HG03432 (cell line): ENCODE data around the gene TNRC6A.
"Not testable (repeated sequence)": the region's sequence is repeated elsewhere in the genome, so short reads cannot be mapped to it uniquely, and the experiment has no call there.

ENCODE experiments used
- ATAC-seq: cut with Tn5 transposase; IDR thresholded peaks from one replicate; pipeline ENCODE4 v1.9.1; 2021; ENCODE audit warnings: mild to moderate bottlenecking, moderate library complexity; ENCODE audit not compliant: unreplicated experiment

TNRC6A gene

DNA sequence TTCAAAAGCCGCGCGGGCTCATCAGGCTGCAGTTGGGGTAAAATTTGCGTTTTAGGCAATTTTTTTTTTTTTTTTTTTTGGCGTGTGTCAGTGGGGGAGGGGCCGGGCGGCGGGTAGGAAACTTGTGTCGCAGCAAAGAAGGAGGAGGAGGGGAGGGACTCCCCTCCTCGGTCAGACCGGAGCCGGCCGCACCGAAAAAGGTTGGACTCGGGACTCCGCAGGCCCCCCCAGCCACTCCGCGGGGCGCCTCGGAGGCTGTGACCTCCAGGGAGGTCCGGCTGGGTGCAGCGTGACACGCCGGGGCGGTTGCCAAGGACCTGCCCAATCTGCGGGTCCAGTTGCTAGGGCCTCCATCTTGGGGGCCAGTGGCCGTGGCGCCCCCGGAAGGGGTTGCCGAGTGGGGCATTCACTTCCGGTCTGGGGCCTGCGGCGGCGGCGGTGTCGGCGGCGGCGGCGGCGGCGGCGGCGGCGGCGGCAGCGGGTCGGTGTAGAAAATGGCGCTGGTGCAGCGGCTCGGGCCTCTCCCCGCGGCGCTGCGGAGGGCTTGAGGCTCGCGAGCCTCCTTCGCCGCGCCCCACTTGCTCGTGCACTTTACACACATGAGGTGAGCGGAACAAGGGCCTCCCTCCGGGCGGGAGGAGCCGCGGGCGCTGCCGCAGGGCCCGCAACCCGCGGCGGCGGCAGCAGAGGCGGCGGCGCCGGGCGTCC is at the start of gene TNRC6A:
TNRC6A (plus strand) TSS at position 409 of the 708 bp plus-strand sequence; CDS start at position 600, 191 bp downstream.
- ATAC-seq = peak; percentile 95

DNA sequence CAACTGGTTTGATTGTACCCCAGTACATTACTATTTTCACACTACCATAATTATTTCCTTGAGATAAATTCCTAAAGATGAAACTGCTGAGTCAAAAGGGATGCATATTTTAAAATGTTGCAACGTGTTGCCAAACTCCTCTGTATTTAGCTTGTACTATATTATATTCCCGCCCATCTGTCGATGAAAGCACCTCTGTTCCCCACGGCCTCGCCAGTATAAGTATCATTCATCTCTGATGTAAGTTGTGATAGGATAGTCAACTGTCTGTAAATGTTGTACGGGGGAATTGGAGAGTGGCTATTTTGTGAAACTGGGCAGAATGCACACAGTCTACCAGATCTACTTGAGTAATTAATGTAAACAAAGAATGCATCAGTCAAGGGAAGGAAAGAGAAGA is 47.7 kb upstream of the TNRC6A start:
- ATAC-seq = no peak

DNA sequence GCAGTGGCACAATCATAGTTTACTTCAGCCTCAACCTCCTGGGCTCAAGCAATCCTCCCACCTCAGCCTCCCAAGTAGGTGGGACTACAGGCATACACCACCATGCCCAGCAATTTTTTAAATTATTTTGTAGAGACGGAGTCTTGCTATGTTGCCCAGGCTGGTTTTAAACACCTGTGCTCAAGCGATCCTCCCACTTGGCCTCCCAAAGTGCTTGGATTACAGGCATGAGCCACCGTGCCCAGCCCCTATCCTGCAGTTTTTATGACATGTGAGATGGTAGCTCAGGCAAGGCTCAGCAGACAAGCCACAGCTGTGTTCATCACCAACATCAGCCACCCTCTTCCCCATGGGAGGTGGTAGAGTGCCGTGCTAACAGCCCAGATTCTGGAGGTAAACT is 46.2 kb upstream of the TNRC6A start:
- ATAC-seq = no peak

DNA sequence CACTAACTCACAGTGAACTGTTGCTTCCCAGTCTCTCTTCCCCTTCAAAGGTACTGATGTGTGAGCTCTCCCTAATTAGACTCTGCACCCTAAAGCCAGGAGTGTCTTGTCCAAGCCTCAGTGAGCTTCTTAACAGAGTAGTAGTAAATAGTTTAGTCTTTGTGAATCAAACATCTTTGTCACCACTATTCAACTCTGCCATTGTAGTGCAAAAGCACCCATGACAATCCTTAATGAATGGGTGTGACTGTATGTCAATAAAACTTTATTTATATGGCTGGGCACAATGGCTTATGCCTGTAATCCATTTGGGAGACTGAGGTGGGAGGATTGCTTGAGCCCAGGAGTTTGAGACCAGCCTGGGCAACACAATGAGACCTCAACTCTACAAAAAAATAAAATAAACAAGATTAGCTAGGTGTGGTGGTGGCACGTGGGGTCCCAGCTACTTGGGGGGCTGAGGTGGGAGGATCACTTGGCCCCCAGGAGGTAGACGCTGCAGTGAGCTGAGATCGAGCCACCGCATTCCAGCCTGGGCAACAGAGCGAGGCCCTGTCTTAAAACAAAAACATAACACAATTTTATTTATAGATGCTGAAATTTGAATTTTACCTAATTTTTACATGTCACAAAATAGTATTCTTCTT is 45.5 kb upstream of the TNRC6A start:
- ATAC-seq = no peak

DNA sequence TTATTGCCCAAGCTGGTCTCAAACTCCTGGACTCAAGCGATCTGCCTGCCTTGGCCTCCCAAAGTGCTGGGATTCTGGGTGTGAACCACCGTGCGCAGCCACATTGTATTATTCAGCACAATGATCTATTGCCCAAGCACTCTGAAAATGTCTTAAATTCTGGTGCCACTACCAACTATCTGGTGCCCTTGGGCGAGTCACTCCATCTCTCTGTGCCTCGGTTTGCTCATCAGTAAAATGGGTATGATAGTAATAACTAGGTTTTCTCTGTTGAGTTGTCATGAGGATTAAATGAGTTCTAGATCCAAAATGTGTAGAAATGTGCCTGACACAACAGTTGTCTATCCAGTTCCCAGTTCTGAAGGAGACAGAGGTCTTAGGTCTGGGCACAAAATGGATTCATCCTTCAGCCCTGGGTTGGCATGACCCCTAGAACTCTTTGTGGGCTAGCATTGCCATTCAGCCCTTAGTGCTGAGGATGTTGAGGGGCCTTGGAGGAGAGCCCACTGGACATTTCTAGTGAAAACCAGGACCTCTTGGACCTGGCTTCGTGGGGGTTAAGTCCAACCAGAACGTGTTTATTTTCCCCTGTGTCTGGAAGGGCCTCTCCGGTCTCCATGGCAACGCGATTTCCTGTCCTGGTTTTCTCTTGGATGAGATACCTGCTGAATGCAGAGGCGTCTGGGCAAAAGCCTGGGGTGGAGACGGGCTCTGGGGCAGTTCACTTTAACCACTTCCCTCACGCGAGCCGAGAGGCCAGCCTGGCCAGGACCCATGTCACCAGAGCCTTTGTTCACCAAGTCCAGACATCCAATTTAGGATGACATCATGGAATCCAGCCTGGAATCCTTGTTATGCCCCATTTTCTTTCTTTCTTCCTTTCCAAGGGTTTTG is 43.7 kb upstream of the TNRC6A start:
- ATAC-seq = no peak

DNA sequence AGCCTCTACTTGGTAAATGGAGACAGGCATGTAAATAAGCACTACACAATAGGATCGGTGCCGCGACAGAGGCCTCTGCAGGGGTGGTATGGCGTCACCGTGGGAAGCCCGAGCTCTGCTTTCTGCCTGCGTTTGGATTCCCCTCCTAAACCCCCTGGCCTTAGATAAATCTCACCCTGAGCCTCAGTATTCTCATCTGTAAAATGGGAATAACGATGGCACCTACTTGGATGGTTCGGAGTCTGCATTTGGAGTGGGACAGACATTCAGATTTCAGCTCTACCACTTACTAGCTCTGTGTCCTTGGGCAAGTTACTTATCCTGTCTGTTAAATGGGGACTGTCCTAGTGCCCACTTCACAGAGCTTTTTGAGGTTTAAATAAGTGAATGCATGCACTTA is 42.8 kb upstream of the TNRC6A start:
- ATAC-seq = no peak

DNA sequence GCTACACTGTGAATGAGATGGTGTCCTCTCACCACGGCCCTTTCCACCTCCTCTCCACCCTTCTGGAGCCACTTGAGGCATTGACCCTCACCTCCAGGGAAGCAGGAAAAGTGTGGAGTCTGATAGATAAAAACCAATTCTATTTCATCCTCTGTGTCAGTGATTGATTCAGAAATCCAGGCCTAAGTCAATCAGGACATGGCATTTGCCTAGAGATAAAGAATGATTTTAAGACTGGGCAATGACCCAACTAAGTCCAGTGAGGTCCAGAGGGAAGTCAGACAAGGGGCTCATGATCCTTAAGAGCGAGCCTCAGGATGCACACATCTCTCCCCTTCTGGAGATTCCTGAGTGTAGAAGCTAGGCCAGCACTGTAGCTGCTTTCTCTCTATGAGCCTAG is 41.1 kb upstream of the TNRC6A start:
- no peak for ATAC-seq

DNA sequence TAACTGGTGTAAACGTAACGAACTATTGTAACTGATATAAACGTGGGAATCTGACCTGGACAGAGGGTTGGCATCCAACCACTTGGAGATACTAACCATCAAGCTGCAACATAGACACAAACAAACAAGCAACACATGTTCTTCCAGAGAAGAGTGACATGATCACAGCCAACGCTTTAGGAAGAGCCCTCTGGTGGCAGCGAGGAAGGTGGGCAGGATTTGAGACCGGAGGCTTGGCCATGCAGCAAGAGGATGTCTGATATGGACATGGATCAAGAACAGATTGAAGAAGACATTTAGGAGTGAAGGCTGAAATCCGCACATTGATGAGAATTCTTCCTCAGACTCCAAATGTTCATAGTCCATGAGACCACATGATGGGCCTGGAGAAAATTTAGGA is 40.3 kb upstream of the TNRC6A start:
- ATAC-seq = no peak

DNA sequence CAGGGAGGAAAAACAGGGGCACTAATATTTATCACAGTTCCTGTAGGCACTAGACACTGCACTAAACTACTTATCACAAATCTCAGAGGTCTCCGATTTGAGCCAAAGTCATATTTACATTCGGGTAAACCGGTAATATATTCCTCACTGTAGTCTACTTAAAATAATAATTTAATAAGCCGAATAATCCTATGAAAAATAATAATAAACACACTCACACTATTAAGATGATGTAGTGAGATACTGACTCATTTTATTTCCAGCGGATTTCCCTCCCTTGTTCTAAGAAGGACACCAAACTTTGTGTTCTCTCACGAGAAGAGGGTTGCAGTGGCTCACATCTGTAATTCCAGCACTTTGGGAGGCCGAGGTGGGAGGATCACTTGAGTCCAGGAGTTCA is 36.6 kb upstream of the TNRC6A start:
- ATAC-seq = no peak

DNA sequence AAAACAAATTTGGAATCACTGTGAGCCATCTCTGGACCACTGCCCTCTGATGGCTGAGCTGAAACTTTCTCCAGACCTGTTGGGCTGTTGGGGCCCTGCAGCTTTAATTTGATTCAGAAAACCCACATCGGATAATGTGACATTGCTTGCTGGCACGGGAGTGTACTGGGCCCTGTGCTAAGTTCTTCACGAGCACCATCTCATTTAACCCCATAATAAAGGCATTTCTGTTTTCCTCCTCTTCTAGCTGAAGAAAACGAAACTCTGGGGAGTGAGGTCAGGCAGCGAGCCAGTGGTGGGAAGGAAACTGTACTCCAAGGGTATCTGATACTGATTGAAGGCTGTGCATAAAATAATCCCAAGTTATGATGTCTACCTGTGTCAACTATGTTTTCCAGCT is 34.5 kb upstream of the TNRC6A start:
- no peak for ATAC-seq

DNA sequence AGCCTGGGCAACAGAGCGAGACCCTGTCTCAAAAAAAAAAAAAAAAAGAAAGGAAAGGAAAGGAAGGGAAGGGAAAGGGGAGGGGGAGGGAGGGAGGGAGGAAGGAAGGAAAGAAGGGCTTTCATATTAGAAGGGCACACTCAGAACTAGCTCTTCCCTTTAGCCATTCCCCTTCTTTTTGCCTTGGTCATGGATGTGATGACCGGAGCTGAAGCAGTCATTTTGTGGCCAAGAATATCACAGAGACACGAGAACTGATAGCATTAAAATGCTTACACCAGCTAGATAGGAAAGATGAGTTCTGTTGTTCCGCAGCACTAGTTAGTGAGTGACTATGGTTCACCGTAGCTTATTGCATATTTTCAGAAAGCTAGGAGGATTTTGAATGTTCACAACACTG is 32.8 kb upstream of the TNRC6A start:
- no peak for ATAC-seq

DNA sequence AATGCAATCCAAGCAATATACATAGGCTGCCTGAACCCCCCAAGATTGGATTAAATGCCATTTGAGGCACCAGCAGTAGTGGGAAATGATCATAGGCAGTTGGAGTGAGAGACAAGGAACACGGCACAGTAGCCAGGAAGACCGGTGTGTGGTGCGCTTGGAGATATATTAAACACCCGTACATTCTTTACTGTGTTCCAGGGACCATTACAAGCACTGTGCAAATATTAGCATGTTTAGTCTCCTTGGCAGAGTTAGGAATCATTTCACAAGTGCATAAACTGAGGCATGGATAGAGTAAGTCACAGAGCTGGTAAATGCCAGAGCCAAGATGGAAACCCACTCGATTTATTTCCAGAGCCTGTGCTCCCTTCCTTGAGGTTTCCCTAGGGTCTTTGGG is 31.1 kb upstream of the TNRC6A start:
- no peak for ATAC-seq

DNA sequence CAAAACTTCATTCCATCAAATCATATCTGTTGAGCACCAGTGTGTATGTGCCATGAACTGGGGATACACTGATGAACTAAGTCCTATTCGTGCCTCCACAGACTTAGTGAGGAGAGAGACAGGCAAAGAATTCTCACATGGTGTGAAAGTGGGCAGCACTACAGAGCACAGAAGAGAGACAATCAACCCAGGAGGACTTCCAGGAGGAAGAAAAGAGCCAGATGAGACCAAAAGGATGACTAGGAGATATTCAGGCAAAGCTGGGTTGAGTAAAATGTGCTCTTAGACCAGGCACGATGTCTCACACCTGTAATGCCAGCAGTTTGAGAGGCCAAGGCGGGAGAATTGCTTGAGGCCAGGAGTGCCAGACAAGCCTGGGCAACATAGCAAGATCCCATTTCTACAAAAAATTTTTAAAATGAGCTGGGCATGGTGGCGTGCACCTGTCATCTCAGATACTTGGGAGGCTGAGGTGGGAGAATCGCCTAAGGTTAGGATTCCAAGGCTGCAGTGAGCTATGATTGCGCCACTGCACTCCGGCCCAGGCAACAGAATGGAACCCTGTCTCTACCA is 30.2 kb upstream of the TNRC6A start:
- ATAC-seq = no peak

DNA sequence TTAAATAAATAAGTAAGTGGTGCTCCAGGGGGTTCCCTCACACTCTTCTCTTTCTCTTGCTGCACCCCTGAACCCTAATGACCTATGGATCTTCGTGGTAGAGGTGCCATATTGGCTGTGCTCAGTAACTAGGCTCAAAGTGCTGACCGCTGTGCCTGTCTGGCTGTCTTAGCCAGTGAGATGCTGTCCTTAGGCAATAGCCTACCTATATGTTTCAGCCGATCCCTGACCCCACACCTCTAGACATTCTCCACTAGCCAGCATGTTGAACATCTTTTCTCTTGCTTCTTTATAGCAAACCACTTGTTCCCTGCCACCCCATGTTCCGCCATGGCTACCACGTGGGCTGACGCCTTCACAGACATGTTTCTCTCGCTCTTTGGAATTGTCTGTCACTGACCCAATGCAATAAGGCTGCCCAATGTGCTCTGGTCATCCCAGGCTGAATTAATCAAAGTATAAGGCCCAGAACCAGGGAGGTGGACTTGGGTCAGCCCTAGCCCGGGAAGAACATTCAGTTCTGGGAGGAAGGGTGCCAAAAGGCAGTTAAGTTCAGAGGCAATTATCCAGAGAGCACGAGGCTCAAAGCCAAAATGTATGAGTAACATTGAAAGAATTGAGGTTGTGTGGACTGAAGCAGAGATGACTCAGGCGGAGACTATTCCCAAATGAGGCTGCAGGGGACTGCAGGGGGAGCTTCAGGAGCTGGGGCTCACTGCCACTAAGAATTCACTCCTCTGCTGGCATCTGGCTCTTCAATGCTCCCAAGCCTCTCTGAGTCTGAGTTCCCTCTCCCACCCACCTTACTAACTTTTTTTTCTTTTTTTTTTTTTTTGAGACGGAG is 28.7 kb upstream of the TNRC6A start:
- ATAC-seq = no peak

DNA sequence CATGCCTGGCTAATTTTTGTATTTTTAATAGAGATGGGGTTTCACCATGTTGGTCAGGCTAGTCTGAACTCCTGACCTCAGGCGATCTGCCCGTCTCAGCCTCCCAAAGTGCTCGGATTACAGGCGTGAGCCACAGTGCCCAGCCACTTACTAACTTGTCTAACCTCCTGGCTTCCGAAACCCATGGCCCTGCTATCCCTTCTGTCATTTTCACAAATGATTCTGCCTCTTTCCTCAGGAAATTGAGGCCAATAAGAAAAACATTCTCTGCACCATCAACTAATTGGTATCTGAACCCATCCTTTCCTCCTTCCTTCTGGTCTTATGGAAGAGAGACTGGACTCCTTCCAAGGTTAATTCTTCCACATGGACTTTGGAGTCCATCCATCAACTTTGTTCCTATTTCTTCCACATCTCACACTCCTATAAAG is 27.9 kb upstream of the TNRC6A start:
- no peak for ATAC-seq

DNA sequence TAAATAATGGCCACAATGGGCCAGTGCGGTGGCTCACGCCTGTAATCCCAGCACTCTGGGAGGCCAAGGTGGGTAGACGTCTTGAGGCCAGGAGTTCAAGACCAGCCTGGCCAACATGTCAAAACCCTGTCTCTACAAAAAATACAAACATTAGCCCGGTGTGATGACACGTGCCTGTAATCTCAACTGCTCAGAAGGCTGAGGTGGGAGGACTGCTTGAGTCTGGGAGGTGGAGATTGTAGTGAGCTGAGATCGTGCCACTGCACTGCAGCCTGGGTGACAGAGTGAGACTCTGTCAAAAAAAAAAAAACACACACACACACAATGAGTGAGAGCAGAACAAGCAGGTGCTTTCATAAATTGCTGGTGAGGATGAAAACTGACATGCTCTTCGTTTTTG is 21.7 kb upstream of the TNRC6A start:
- not testable (repeated sequence) for ATAC-seq

DNA sequence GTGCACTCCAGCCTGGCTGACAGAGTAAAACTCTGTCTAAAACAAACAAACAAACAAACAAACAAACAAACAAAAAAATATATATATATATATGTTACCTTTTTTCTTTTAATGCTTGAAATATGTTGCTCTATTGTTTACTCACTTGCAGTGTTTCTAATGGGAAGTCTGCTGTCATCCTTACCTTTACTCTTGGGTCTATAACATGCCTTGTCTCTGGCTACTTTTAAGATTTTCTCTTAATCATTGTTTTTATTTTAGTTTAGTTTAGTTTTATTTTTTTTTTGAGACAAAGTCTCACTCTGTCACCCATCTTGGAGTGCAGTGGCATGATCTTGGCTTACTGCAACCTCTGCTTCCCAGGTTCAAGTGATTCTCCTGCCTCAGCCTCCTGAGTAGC is 16.1 kb upstream of the TNRC6A start:
- no peak for ATAC-seq

DNA sequence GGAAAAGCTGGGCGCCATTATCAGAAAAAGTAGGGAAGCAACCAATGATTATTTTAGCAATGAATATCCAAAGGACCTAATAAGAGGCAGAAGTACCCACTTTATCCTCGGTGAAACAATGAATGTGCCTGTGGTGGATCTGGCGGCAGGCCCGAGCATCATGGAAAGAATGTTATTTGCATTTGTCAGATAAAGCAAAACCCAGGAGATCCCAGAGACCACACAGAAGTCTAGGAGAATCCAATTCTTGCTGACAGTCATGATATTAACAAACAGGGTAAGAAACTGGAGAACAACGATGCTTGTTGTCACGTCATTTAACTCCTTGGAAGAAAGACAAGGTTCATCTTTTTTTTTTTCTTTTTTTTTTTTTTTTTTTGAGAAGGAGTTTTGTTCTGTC is 12.0 kb upstream of the TNRC6A start:
- ATAC-seq = no peak

DNA sequence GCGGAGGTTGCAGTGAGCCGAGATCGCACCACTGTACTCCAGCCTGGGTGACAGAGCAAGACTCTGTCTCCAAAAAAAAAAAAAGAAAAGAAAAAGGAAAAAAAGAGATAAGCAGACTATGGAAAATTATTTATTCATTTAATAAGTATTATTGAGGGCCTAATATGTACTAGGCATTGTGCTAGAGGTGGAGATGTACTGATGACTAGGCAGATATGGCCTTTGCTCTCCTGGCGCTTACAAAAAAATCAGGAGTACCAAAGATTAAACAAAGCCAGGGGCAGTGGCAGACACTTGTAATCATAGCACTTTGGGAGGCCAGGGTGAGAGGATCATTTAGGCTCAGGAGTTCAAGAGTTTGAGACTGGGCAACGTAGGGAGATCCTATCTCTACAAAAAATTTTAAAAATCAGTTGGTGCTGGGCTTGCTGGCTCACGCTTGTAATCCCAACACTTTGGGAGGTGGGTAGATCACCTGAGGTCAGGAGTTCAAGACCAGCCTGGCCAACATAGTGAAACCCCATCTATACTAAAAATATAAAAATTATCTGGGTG is 10.4 kb upstream of the TNRC6A start:
- no peak for ATAC-seq

DNA sequence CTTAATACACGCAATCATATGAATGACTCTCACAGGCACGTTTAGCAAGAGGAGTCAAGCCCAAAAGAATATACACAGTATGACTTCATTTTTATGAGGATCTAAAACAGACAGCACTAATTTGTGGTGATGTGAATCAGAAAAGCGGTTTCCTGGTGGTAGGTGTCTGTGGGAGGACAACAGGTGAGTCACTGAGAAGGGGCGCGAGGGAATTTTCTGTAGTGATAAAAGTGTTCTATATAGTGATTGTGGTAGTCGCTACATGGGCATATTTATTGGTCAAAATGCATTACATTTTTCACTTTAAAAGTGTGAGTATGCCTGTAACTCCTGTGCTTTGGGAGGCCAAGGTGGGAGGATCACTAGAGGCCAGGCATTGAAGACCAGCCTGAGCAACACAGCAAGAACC is 7.6 kb upstream of the TNRC6A start:
- ATAC-seq = no peak
